Measurements from ENCODE around the gene FAM50B. TPM values are rescaled to one million over a fixed set of nuclear protein-coding genes. Genes with fewer than 3 reads are reported as not detected.

Gene FAM50B
- total RNA-seq, 2 experiments from 2014 or later: 7.5 to 8.5 TPM

DNA sequence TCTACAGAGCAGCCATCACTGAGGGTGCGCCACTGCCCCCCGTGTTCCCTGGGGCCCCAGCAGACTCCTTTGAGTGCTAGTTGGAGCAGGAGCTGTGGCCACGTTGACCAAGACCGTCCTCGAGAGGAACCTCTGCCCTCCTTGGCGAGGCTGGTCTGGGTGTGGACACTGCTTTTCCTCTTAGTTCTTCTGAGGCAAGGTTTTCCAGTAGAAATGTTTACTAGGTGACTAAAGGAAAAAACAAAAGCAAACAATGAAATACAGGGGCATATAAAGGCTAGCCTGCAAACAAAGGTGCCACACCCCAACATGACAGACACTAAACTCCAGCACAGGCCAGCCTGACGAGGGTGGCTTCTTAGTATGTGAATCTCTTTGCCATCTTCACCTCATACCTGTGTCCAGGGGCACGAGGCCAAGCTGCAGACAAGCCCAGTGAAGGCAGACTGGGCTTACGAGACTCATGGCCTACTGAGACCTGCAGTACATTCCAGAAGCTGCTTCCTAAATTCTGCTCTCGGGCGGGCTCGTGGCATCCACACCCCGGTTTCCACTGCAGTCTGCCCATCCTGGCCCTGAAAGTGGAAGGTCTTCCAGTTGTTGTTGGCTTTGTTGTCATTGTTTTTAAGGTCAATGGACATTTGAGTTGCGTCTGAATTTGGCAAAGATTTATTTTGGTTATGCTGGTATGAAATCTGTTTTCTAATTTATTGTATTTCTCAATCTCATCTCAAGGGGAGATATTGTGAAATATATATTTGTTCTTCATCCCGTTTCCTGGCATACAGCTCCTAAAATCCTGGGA, 39.2 kb downstream of the FAM50B start:
- CTCF ChIA-PET: interaction anchor here (0.9 to 2.0 kb wide), 6 partner anchors 39 to 146 kb away, joined by 3 to 9 read pairs (median 4); partner anchors contain the start of gene FAM50B
- POLR2A ChIA-PET: no interaction called here

DNA sequence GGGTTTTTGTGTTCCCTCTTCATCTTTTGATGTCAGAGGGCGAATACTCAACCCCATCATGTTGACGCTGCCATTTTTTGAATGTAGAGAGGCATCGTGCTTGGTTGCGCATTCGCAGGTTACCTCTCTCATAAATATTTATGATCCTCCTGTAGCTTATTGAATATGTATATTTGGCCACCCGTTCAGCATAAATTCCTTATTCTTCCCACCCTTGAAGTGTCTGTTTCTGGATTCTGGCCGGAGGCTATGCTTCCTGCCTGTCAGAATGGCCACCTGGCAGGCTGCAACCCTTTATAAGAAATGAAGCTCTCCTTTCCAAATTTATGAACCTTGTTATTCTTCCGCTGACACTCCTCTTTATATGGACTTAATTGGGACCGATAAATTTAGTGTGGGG, 40.9 kb downstream of the FAM50B start:
- POLR2A ChIA-PET: no interaction called here
- CTCF ChIA-PET: interaction anchor here (2.0 kb wide), 1 partner anchor 41 kb away, joined by 9 read pairs; the partner anchor contains the start of gene FAM50B

DNA sequence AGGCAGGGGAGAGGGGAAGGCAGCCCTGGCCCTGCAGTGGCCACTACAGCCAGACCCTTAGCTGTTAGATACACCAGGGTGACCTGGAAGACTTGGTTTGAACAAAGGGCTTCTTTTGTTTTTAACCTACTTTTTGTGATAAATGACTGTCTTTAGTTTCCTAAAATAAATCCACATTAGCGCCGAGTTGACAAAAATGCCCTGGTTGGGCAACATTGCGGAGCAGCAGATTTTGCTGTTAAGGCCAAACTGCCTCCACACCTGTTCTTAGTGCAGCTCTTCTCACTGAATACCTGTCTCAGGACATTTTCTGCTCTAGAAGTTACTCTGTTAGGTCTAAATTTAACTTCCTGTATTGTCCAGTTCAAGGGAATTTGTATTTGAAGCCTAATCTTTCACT, 42.7 kb downstream of the FAM50B start:
- POLR2A ChIA-PET: no interaction called here
- CTCF ChIA-PET: no interaction called here

DNA sequence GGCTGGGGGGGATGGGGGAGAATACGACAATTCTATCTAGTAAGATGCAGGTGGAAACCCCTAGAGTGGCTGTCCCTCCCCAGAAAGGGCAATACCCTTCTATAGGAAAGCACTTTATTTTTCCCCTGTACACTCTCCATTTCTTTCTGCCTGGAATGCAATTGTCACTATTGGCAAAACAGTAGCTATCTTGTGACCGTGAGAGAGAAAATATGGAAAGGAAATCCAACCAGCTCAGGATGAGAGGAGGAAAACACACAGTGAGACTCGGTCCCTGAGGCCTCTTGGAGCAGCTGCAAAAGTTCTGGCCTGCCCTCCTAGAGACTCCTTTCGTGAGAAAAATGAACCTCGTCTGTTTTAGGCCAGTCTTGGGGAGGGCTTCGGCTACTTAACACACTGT, 43.4 kb downstream of the FAM50B start:
- POLR2A ChIA-PET: no interaction called here
- CTCF ChIA-PET: no interaction called here

DNA sequence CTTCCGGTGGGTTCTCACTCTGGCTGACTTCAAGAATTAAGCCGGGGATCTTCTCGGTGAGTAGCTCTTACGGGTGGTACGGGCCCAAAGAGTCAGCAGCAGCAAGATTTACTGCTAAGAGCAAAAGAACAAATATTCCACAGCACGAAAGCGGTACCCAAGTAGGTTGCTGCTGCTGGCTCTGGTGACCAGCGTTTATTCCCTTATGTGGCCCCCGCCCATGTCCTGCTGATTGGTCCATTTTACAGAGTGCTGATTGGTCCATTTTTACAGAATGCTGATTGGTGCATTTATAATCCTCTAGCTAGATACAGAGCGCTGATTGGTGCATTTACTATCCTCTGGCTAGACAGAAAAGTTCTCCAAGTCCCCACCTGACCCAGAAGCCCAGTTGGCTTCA, 44.3 kb downstream of the FAM50B start:
- POLR2A ChIA-PET: no interaction called here
- CTCF ChIA-PET: no interaction called here

DNA sequence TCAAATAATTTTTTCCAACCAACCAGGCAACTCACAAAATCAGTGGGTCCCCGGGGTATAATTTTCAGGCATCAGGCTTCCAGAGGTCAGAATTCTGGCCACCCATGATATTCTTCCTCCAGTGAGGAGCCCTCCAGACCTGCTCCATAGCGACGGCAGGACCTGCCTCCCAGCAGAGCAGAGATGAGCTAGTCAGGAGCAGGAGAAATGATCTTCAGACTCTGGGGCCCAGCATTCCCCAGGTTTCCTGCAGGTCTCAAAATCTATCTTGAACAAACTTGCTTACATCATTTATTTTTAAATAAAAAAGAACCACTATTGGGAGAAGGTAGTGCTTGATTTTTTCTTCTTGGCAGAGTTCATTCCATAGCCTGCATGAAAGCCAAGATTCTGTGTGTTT, 44.7 kb downstream of the FAM50B start:
- POLR2A ChIA-PET: no interaction called here

DNA sequence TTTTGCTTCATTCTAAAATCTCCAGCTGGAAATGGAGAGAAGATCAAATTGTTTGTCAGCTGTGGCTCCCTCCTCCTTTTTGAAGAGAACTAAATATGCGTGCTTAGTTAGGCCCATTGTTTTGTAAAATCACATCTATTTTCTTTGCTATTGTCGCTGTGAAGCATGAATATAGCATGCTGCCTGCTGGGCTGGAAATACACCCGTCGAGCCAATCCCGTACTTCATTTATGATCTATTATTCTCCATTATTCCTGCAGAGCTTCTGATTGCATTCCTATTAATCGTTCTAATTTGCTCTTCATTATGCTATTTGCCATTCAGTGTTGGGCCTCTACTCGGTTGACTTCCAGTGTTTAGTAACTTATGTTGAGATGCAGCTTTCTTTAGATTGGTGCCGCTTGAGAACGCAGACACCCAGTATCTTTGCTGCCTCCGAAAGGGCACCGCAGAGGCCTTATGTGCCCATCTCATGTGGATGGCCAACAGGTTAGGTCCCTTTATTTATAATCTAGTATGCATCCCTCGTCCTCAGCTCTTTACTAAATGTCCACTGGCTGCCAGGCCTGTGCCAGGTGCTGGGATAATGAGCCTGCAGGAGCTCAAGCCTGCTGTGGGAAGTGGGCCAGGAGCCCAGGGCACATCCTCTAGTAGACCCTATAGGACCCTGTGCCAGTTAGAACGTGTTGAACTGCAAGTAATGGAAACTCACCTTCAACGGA, 45.6 kb downstream of the FAM50B start:
- CTCF ChIA-PET: no interaction called here
- POLR2A ChIA-PET: no interaction called here

More for the DNA sequence above, 44.7 kb downstream of the FAM50B start:
- CTCF ChIA-PET: no interaction called here

DNA sequence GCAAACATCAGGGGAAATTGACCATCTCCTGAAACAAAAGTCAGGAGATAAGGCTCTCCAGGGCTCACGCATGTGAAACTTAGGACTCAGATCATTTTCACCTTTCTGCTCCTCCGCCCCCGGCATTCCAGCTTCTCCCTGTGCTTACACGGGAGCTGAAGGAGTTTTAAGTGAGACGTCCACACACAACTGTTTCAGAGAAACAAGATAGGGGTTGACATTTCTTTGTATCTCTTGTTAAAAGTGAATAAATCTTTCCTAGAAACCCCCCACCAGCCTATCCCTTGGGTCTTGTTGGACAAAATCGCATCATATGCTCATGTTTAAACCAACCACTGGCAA, 46.1 kb downstream of the FAM50B start:
- CTCF ChIA-PET: no interaction called here
- POLR2A ChIA-PET: no interaction called here

DNA sequence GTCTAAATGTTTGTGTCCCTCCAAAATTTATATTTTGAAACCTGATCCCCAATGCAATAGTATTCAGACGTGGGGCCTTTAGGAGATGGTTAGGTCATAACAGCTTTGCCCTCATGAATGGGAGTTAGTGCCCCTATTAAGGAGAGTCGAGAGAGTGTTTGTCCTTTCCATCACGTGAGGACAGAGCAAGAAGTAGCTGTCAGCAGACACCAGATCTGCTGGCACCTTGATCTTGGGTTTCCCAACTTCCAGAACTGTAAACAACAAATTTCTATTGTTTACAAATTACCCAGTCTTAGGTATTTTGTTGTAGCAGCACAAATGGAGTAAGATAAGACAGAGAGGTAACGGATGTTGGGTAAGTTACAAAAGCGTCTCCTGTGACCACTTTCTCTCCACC, 46.6 kb downstream of the FAM50B start:
- ChIA-PET POLR2A (no interaction called here), CTCF (no interaction called here)

DNA sequence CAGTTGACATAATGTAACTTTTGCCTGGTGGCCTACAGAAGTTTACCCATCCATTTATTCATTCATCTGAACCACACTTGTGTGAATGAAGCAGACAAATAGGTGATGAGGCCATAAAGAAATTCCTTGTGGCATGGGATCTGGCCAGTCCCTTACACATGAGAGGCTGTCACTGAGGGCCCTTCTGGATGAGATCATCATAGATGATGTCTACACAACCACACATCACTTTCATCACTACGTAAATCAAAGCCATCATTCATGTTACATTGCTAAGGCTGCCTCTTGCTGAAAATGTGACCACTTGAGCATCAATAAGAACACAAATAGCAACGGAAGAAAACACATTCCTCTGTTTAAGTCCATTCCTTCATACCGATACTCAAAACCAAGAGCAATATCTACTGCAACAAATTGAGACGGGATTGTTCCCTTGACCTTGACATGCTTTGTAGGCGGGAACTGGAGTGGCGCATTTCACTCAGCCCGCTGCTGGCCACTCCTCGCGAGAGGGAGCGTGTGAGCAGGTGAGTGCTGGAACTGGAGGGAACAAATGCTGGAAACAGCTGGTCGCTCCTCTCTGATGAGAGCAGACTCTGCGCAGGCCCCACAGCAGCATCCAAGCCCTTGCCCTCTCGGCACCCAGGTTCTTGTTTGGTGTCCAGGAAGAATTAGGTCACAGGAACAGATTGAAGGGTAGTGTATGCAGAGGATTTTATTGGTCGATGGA, 49.3 kb downstream of the FAM50B start:
- ChIA-PET CTCF (no interaction called here), POLR2A (no interaction called here)

DNA sequence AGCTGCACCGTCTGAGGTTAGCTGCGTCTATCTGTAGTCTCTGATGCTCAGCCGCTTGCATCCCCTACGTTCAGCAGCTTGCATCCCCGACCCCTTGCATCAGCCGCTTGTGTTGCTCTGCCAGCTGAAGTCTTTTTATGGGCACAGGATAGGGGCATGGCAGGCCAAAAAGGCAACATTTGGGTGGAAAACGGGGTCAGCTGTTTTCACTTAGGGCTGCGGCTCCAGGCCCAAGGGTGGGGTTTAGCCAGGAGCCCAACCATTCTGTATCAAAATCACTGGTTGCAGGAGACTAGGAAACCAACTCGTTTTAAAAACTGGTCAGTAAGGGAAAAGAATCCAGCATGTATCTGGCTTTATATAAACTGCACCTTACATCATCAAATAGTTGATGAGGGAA, 49.9 kb downstream of the FAM50B start:
- CTCF ChIA-PET: no interaction called here

DNA sequence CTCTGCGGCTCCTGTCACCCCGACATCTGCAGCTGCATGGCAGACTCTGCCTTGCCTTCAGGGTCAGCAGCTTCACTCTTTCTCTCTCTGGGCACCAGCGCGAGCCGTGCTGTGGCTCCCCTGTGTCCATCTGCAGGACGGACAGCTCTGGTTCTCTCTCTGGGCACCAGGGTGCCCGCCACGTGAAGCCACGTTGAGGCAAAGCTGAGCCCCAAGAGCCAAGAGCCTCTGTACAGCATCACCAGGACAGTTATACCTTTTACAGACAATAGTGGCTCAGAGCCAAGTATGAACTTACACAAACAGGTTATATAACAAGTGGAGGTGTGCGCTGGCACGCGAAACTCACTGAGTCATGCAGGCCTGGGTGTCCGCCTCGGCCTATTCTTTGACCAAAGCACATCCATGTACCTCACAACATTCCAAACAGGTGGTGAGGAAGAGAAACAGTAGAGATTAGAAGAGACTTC, 50.8 kb downstream of the FAM50B start:
- ChIA-PET CTCF (no interaction called here), POLR2A (no interaction called here)

More for the DNA sequence above, 49.9 kb downstream of the FAM50B start:
- POLR2A ChIA-PET: no interaction called here

Other genes with a start within 250 kb of the FAM50B start
- under 1 TPM in 1 of 2 experiments, not detected in 1; 0.13 TPM for gene PXDC1, start 97.7 kb upstream of the FAM50B start, total RNA-seq
- not detected for gene FAM217A, start 229.8 kb downstream of the FAM50B start, total RNA-seq

All from activated CD8-positive, alpha-beta memory T cell treated with anti-CD3 and anti-CD28 coated beads for 36 hours (primary cell).